Thoracic aorta (tissue), 2 donors: ENCODE measurements around the gene POLR2E. TPM values are rescaled to one million over a fixed set of nuclear protein-coding genes. Genes with fewer than 3 reads are reported as not detected.
"Not testable (repeated sequence)": the region's sequence is repeated elsewhere in the genome, so short reads cannot be mapped to it uniquely, and the experiment has no call there.

Experiments
- ATAC-seq: fragments of 150-250 bp; one replicate; pipeline ENCODE4 v1.8.0; 2017; ENCODE audit warnings: low read depth; ENCODE audit not compliant: insufficient number of reproducible peaks, low FRiP score
- DNase-seq: peaks from one replicate; pipeline ENCODE4 v3.0.0-alpha.2; 2020; ENCODE audit warnings: low spot score
- H3K27ac ChIP-seq, 2 donors: fragments of 200-600 bp; sonication (generic); 1 replicate in 1 of 2; 2 replicates in 1 of 2; pipeline ENCODE4 v1.5.1; 2016; ENCODE audit warnings: mild to moderate bottlenecking in 2 of 2, moderate library complexity in 2 of 2
- H3K27me3 ChIP-seq: fragments of 200-600 bp; sonication (generic); replicated peaks from 2 replicates; pipeline ENCODE4 v1.6.0; 2016; ENCODE audit warnings: mild to moderate bottlenecking; ENCODE audit not compliant: insufficient read depth
- H3K36me3 ChIP-seq: fragments of 200-600 bp; sonication (generic); one replicate; pipeline ENCODE4 v1.5.1; 2016
- H3K4me1 ChIP-seq, 2 donors: fragments of 200-600 bp; sonication (generic); 1 replicate in 1 of 2; 2 replicates in 1 of 2; pipeline versions ENCODE4 v1.5.1 to v1.6.0; 2016; ENCODE audit warnings: low read depth in 2 of 2, mild to moderate bottlenecking in 1 of 2; ENCODE audit not compliant: control insufficient read depth in 1 of 2
- H3K4me3 ChIP-seq: fragments of 200-600 bp; sonication (generic); 2 replicates; pipeline ENCODE4 v1.5.1; 2016; ENCODE audit warnings: mild to moderate bottlenecking
- H3K9me3 ChIP-seq: fragments of 200-600 bp; sonication (generic); 2 replicates; pipeline ENCODE4 v1.5.1; 2016
- CTCF ChIP-seq: fragments of 200-600 bp; sonication (generic); IDR thresholded peaks from one replicate; pipeline ENCODE4 v1.5.1; 2019; ENCODE audit warnings: antibody characterized with exemption
- total RNA-seq, 2 donors: library from RNA; depleted of rRNA; stranded (reverse); fragments of >200 nt; gene quantifications; one replicate each; pipeline versions ENCODE4 v1.1.0 to v1.2.3, GENCODE V29; 2016

The POLR2E gene
- total RNA-seq, 2 donors from 2014 or later: 129 to 149 TPM

- Histone ChIP-seq H3K27ac (no peak overlapping the region), H3K4me3 (no peak overlapping the region), H3K27me3 (no peaks in the 10 kb centered on the region), H3K9me3 (no peaks in the 10 kb centered on the region), H3K36me3 (peaks cover 82% of the 10 kb centered on the region), H3K4me1 (peaks cover 0 to 22% of the 10 kb centered on the region in 2 donors)
- no peak for ATAC-seq
- no peak for TF ChIP-seq CTCF
- no peak for DNase-seq
These were observed 21.8 kb upstream of the POLR2E start for GRCh38 chr19:1116726-1117581.

GRCh38 chr19:1115646-1116420, 20.7 kb upstream of the POLR2E start:
- Histone ChIP-seq H3K9me3 (no peaks in the 10 kb centered on the region), H3K27ac (no peak overlapping the region), H3K4me3 (no peak overlapping the region), H3K4me1 (peaks cover 0 to 22% of the 10 kb centered on the region in 2 donors), H3K27me3 (no peaks in the 10 kb centered on the region), H3K36me3 (peaks cover 76% of the 10 kb centered on the region)
- TF ChIP-seq CTCF: no peak
- ATAC-seq: no peak
- no peak for DNase-seq

GRCh38 chr19:1114728-1115127, 19.6 kb upstream of the POLR2E start:
- ATAC-seq, H3K4me3 ChIP-seq, H3K27me3 ChIP-seq, H3K9me3 ChIP-seq, H3K27ac ChIP-seq, DNase-seq: not testable (repeated sequence)
- peaks cover 72% of the 10 kb centered on the region for H3K36me3 ChIP-seq
- H3K4me1 ChIP-seq: peaks cover 0 to 22% of the 10 kb centered on the region in 2 donors

- Histone ChIP-seq H3K4me3 (no peak overlapping the region), H3K4me1 (peaks cover 0 to 22% of the 10 kb centered on the region in 2 donors), H3K27me3 (no peaks in the 10 kb centered on the region), H3K36me3 (peaks cover 69% of the 10 kb centered on the region), H3K9me3 (no peaks in the 10 kb centered on the region), H3K27ac (peak overlapping the region; percentile 72 to 80)
- ATAC-seq: peak; percentile 9
- no peak for TF ChIP-seq CTCF
- DNase-seq: no peak
These were observed 18.9 kb upstream of the POLR2E start for GRCh38 chr19:1113986-1114483.

GRCh38 chr19:1113030-1113985, 18.1 kb upstream of the POLR2E start:
- peak overlapping the region; percentile 72 to 80 for H3K27ac ChIP-seq
- H3K4me3 ChIP-seq: peak overlapping the region; percentile 43
- no peaks in the 10 kb centered on the region for H3K27me3 ChIP-seq
- H3K4me1 ChIP-seq: peaks cover 0 to 22% of the 10 kb centered on the region in 2 donors
- ATAC-seq (peak; percentile 47), DNase-seq (peak; percentile 86)
- peak; percentile 94 for TF ChIP-seq CTCF
- H3K9me3 ChIP-seq: no peaks in the 10 kb centered on the region
- H3K36me3 ChIP-seq: peaks cover 66% of the 10 kb centered on the region
